Body of pancreas (tissue), 4 donors: Measurements from ENCODE around the gene SLC30A4. TPM values are rescaled to one million over a fixed set of nuclear protein-coding genes. Genes with fewer than 3 reads are reported as not detected.
A peak's percentile ranks its signal among the peaks of the same experiment; 100 is the strongest.

Experiments
- ATAC-seq: fragments of 150-250 bp; one replicate; pipeline ENCODE4 v1.9.1; 2016
- DNase-seq, 4 donors: peaks; one replicate each; pipeline ENCODE4 v3.0.0-alpha.2; 2019
- H3K27ac ChIP-seq, 4 donors: fragments of 200-600 bp; sonication (generic); 1 replicate in 3 of 4; 2 replicates in 1 of 4; pipeline versions ENCODE4 v1.5.1 to v1.6.1; 2016 to 2019; ENCODE audit warnings: mild to moderate bottlenecking in 1 of 4, mixed read lengths in 1 of 4, moderate library complexity in 1 of 4
- H3K27me3 ChIP-seq, 2 donors: fragments of 200-600 bp; sonication (generic); one replicate each; pipeline ENCODE4 v1.6.0; 2016; ENCODE audit warnings: mild to moderate bottlenecking in 1 of 2
- H3K36me3 ChIP-seq, 2 donors: fragments of 200-600 bp; sonication (generic); replicated peaks in 1 of 2; 2 replicates each; pipeline ENCODE4 v1.5.1; 2016; ENCODE audit warnings: low read depth in 2 of 2; ENCODE audit not compliant: insufficient read depth in 1 of 2
- H3K4me1 ChIP-seq: fragments of 200-600 bp; sonication (generic); one replicate; pipeline ENCODE4 v1.6.0; 2016
- H3K4me3 ChIP-seq, 2 donors: fragments of 200-600 bp; sonication (generic); 1 replicate in 1 of 2; 2 replicates in 1 of 2; pipeline ENCODE4 v1.5.1; 2016 to 2019
- H3K9me3 ChIP-seq, 3 donors: fragments of 200-600 bp; sonication (generic); 1 replicate in 2 of 3; 2 replicates in 1 of 3; pipeline ENCODE4 v1.5.1; 2016
- CTCF ChIP-seq, 7 experiments: fragments of 450-650 bp in 4 of 7; fragments of 200-600 bp in 3 of 7; sonication (generic) in 3 of 7; IDR thresholded peaks; one replicate each; pipeline ENCODE4 v1.5.1; 2016 to 2019; ENCODE audit warnings: antibody characterized with exemption in 7 of 7
- POLR2A ChIP-seq, 3 donors: fragments of 450-650 bp; IDR thresholded peaks; one replicate each; pipeline ENCODE4 v1.6.1; 2016; ENCODE audit warnings: antibody characterized with exemption in 3 of 3, mild to moderate bottlenecking in 2 of 3
- WGBS, 2 donors: methylation state at CpG; one replicate each; pipeline ENCODE4 v1.1.5; 2017; 5-methylcytosine and 5-hydroxymethylcytosine counted together
- intact Hi-C: fragments of 100-400 bp; cut with DNase I; formaldehyde crosslinking; loops from one replicate; pipeline ENCODE4 v1.15.1; 2023
- total RNA-seq, 2 donors: library from RNA; depleted of rRNA; stranded (reverse); fragments of >200 nt; gene quantifications; one replicate each; pipeline ENCODE4 v1.1.0, GENCODE V29; 2016

Gene SLC30A4
- total RNA-seq, 2 donors from 2014 or later: 2.0 to 2.6 TPM

GRCh38 chr15:45469027-45469426, 53.5 kb downstream of the SLC30A4 start:
- 50 to 60% methylated on average over 2 of the region's 2 CpGs for WGBS, 2 donors
- Histone ChIP-seq H3K4me3 (no peak overlapping the region), H3K36me3 (no peaks in the 10 kb centered on the region), H3K27ac (no peak overlapping the region), H3K27me3 (no peaks in the 10 kb centered on the region), H3K4me1 (no peaks in the 10 kb centered on the region), H3K9me3 (no peaks in the 10 kb centered on the region)
- DNase-seq (no peak), ATAC-seq (no peak)
- TF ChIP-seq POLR2A (IDR thresholded peaks at IDR 0.05): no peak
- no peak for TF ChIP-seq CTCF (IDR thresholded peaks at IDR 0.05)
- intact Hi-C loops: loop anchor here (10.0 kb wide), 1 partner anchor 146 kb away; no protein-coding TSS in a partner anchor

- H3K27me3 ChIP-seq: no peaks in the 10 kb centered on the region
- 59 to 78% methylated on average over 4 of the region's 4 CpGs for WGBS, 2 donors
- TF ChIP-seq CTCF (IDR thresholded peaks at IDR 0.05): no peak
- no peak for TF ChIP-seq POLR2A (IDR thresholded peaks at IDR 0.05)
- no peaks in the 10 kb centered on the region for H3K9me3 ChIP-seq
- no peak overlapping the region for H3K27ac ChIP-seq
- no peak for DNase-seq
- no peaks in the 10 kb centered on the region for H3K4me1 ChIP-seq
- no peak for ATAC-seq
- no peak overlapping the region for H3K4me3 ChIP-seq
- intact Hi-C loops: loop anchor here (10.0 kb wide), 1 partner anchor 147 kb away; no protein-coding TSS in a partner anchor
- H3K36me3 ChIP-seq: no peaks in the 10 kb centered on the region
Measured at GRCh38 chr15:45468294-45468693, 54.3 kb downstream of the SLC30A4 start.

- Histone ChIP-seq H3K4me1 (peaks cover 8% of the 10 kb centered on the region), H3K4me3 (peak overlapping the region in 1 of 2 donors; percentile 10), H3K27me3 (no peaks in the 10 kb centered on the region), H3K36me3 (no peaks in the 10 kb centered on the region), H3K27ac (peak overlapping the region in 2 of 4 donors; percentile 67 to 69), H3K9me3 (no peaks in the 10 kb centered on the region)
- intact Hi-C loops: no loop called here
- ATAC-seq: peak; percentile 65
- TF ChIP-seq POLR2A (IDR thresholded peaks at IDR 0.05) (no peak), CTCF (IDR thresholded peaks at IDR 0.05) (peak; percentile 74 to 92 (median 86))
- peak; percentile 61 to 83 (median 73) for DNase-seq
- WGBS, 2 donors: 1 to 2% methylated on average over 12 of the region's 12 CpGs
Measured at GRCh38 chr15:45458746-45459403, 63.7 kb downstream of the SLC30A4 start.

GRCh38 chr15:45457641-45458539, 64.7 kb downstream of the SLC30A4 start:
- WGBS, 2 donors: 0 to 1% methylated on average over 17 of the region's 17 CpGs
- DNase-seq (peak; percentile 78 to 87 (median 82)), ATAC-seq (peak; percentile 84)
- Histone ChIP-seq H3K27me3 (no peaks in the 10 kb centered on the region), H3K9me3 (no peaks in the 10 kb centered on the region), H3K27ac (peak overlapping the region; percentile 59 to 70 (median 68)), H3K4me1 (peaks cover 8% of the 10 kb centered on the region), H3K4me3 (peak overlapping the region; percentile 1 to 10), H3K36me3 (no peaks in the 10 kb centered on the region)
- TF ChIP-seq CTCF (IDR thresholded peaks at IDR 0.05): peak; percentile 54 to 88 (median 82)
- TF ChIP-seq POLR2A (IDR thresholded peaks at IDR 0.05): peak in 1 of 3 donors; percentile 16
- intact Hi-C loops: no loop called here
